GM12878 (cell line): ENCODE measurements around the gene MRPS35. TPM values are rescaled to one million over a fixed set of nuclear protein-coding genes. Genes with fewer than 3 reads are reported as not detected.
A peak's percentile ranks its signal among the peaks of the same experiment; 100 is the strongest.

Experiments
- ATF3 ChIP-seq: IDR thresholded peaks from 2 replicates; pipeline ENCODE4 v1.6.1; 2011; ENCODE audit warnings: low read depth, mild to moderate bottlenecking, low read length, moderate library complexity, borderline replicate concordance; ENCODE audit errors: extremely low read depth
- BRCA1 ChIP-seq: IDR thresholded peaks from 2 replicates; pipeline ENCODE4 v1.6.1; 2011; ENCODE audit warnings: low read depth, low read length, improper control_type of control experiment
- CBX5 ChIP-seq: sonication (generic); IDR thresholded peaks from 2 replicates; pipeline ENCODE4 v1.6.1; 2016; ENCODE audit warnings: low read depth, moderate library complexity, mild to moderate bottlenecking, inconsistent platforms
- CHD4 ChIP-seq: fragments of 200-600 bp; sonication (generic); IDR thresholded peaks from 2 replicates; pipeline ENCODE4 v1.6.1; 2016; ENCODE audit warnings: mild to moderate bottlenecking
- E4F1 ChIP-seq: fragments of 450-650 bp; IDR thresholded peaks from 2 replicates; pipeline ENCODE4 v1.6.1; 2018; ENCODE audit warnings: borderline replicate concordance, mild to moderate bottlenecking; ENCODE audit not compliant: partially characterized antibody
- EGR1 ChIP-seq, 2 experiments: IDR thresholded peaks; 1 replicate in 1 of 2; 2 replicates in 1 of 2; pipeline ENCODE4 v1.6.1; 2011 to 2012; ENCODE audit warnings: low read depth in 2 of 2, low read length in 2 of 2, borderline replicate concordance in 1 of 2, mild to moderate bottlenecking in 1 of 2, moderate library complexity in 1 of 2
- ESRRA ChIP-seq: IDR thresholded peaks from 2 replicates; pipeline ENCODE4 v1.6.1; 2012; ENCODE audit warnings: mild to moderate bottlenecking, low read length, improper control_type of control experiment
- GABPA ChIP-seq: IDR thresholded peaks from 2 replicates; pipeline ENCODE4 v1.6.1; 2014; ENCODE audit warnings: antibody characterized with exemption, low read depth, mild to moderate bottlenecking, inconsistent platforms
- HCFC1 ChIP-seq: fragments of 150-350 bp; IDR thresholded peaks from 2 replicates; pipeline ENCODE4 v1.6.1; 2014; ENCODE audit warnings: low read length
- JUND ChIP-seq: IDR thresholded peaks from 2 replicates; pipeline ENCODE4 v1.6.1; 2012; ENCODE audit warnings: low read depth, mild to moderate bottlenecking, low read length, improper control_type of control experiment, moderate library complexity
- MEF2B ChIP-seq: fragments of 450-650 bp; IDR thresholded peaks from 2 replicates; pipeline ENCODE4 v1.6.1; 2018; ENCODE audit warnings: mild to moderate bottlenecking, moderate library complexity; ENCODE audit not compliant: partially characterized antibody, poor library complexity, severe bottlenecking
- MTA2 ChIP-seq: fragments of 450-650 bp; IDR thresholded peaks from 2 replicates; pipeline ENCODE4 v1.6.1; 2016; ENCODE audit warnings: low read depth, mild to moderate bottlenecking, moderate library complexity
- POU2F2 ChIP-seq: IDR thresholded peaks from 3 replicates; pipeline ENCODE4 v1.6.1; 2011; ENCODE audit warnings: low read depth, mild to moderate bottlenecking, low read length, borderline replicate concordance
- SIN3A ChIP-seq: IDR thresholded peaks from 2 replicates; pipeline ENCODE4 v1.6.1; 2012; ENCODE audit warnings: low read depth, low read length, improper control_type of control experiment
- SMC3 ChIP-seq: IDR thresholded peaks from 2 replicates; pipeline ENCODE4 v1.6.1; 2011; ENCODE audit warnings: low read length, improper control_type of control experiment, borderline replicate concordance
- SREBF2 ChIP-seq: IDR thresholded peaks from 2 replicates; pipeline ENCODE4 v1.6.1; 2012; ENCODE audit warnings: mild to moderate bottlenecking, low read length
- SRF ChIP-seq, 2 experiments: IDR thresholded peaks; 2 replicates each; pipeline ENCODE4 v1.6.1; 2011; ENCODE audit warnings: low read depth in 2 of 2, low read length in 2 of 2, mild to moderate bottlenecking in 1 of 2, moderate library complexity in 1 of 2
- TARDBP ChIP-seq: IDR thresholded peaks from 2 replicates; pipeline ENCODE4 v1.6.1; 2016; ENCODE audit warnings: borderline replicate concordance
- ZNF384 ChIP-seq: IDR thresholded peaks from 2 replicates; pipeline ENCODE4 v1.6.1; 2012; ENCODE audit warnings: low read depth, mild to moderate bottlenecking, low read length, improper control_type of control experiment, borderline replicate concordance
- polyA plus RNA-seq, 11 experiments: library from polyadenylated mRNA; depleted of rRNA in 4 of 11; unstranded in 6 of 11; stranded (reverse) in 5 of 11; fragments of >200 nt; fragmentation: Nextera tagmentation in 4 of 11; fragmentation: Illumina TruSeq in 1 of 11; extraction: Ambion mirVana in 4 of 11; extraction: Trizol in 1 of 11; gene quantifications; 1 replicate in 1 of 11; 2 replicates in 10 of 11; pipeline versions ENCODE4 v1.2.1 to v1.2.3, GENCODE V29; 2011 to 2016; ENCODE audit warnings: inconsistent platforms in 2 of 11, missing spikeins in 2 of 11, low read depth in 1 of 11
- total RNA-seq, 4 experiments: library from RNA; depleted of rRNA in 3 of 4; stranded (reverse); fragments of >200 nt in 3 of 4; fragmentation: Illumina TruSeq in 1 of 4; extraction: Trizol in 1 of 4; gene quantifications; 2 replicates each; pipeline versions ENCODE4 v1.2.1 to v1.2.3, GENCODE V29; 2013 to 2021
- TF ChIP-seq, protein P1 (sequence below): fragments of 450-650 bp; IDR thresholded peaks from 2 replicates; pipeline ENCODE4 v1.6.1; 2016; ENCODE audit warnings: mild to moderate bottlenecking, moderate library complexity, borderline replicate concordance
- TF ChIP-seq, protein P2 (sequence below): IDR thresholded peaks from 2 replicates; pipeline ENCODE4 v1.6.1; 2012; ENCODE audit warnings: low read depth, low read length, improper control_type of control experiment
- TF ChIP-seq, protein P3 (sequence below): IDR thresholded peaks from 2 replicates; pipeline ENCODE4 v1.6.1; 2012; ENCODE audit warnings: low read depth, low read length, improper control_type of control experiment

Gene MRPS35
- total and polyA plus RNA-seq, 10 of the 15 experiments (the other 5 are each of a cell fraction or from before 2014, with no cell fraction given) = 45.7 to 111 (median 67.1) TPM

- TF ChIP-seq, protein P1, sequence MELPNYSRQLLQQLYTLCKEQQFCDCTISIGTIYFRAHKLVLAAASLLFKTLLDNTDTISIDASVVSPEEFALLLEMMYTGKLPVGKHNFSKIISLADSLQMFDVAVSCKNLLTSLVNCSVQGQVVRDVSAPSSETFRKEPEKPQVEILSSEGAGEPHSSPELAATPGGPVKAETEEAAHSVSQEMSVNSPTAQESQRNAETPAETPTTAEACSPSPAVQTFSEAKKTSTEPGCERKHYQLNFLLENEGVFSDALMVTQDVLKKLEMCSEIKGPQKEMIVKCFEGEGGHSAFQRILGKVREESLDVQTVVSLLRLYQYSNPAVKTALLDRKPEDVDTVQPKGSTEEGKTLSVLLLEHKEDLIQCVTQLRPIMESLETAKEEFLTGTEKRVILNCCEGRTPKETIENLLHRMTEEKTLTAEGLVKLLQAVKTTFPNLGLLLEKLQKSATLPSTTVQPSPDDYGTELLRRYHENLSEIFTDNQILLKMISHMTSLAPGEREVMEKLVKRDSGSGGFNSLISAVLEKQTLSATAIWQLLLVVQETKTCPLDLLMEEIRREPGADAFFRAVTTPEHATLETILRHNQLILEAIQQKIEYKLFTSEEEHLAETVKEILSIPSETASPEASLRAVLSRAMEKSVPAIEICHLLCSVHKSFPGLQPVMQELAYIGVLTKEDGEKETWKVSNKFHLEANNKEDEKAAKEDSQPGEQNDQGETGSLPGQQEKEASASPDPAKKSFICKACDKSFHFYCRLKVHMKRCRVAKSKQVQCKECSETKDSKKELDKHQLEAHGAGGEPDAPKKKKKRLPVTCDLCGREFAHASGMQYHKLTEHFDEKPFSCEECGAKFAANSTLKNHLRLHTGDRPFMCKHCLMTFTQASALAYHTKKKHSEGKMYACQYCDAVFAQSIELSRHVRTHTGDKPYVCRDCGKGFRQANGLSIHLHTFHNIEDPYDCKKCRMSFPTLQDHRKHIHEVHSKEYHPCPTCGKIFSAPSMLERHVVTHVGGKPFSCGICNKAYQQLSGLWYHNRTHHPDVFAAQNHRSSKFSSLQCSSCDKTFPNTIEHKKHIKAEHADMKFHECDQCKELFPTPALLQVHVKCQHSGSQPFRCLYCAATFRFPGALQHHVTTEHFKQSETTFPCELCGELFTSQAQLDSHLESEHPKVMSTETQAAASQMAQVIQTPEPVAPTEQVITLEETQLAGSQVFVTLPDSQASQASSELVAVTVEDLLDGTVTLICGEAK = no peak; the same call in 1 of the 2 replicates
- TF ChIP-seq, protein P2, sequence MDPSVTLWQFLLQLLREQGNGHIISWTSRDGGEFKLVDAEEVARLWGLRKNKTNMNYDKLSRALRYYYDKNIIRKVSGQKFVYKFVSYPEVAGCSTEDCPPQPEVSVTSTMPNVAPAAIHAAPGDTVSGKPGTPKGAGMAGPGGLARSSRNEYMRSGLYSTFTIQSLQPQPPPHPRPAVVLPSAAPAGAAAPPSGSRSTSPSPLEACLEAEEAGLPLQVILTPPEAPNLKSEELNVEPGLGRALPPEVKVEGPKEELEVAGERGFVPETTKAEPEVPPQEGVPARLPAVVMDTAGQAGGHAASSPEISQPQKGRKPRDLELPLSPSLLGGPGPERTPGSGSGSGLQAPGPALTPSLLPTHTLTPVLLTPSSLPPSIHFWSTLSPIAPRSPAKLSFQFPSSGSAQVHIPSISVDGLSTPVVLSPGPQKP = no peak
- TF ChIP-seq ATF3 (no peak), EGR1 (IDR thresholded peaks at IDR 0.05; ENCODE audit: borderline replicate concordance in 1 of 2, low read depth in 2 of 2, low read length in 2 of 2) (peak in 1 of 2 experiments; percentile 58; a peak in 1 of 3 replicates), SIN3A (peak; percentile 92), CHD4 (no peak), TARDBP (peak; percentile 84; the same call in 1 of the 2 replicates), MEF2B (no peak), JUND (no peak), CBX5 (peak; percentile 72), SREBF2 (no peak), ESRRA (no peak), SRF (IDR thresholded peaks at IDR 0.05; ENCODE audit: low read depth in 2 of 2, low read length in 2 of 2) (no peak), E4F1 (peak; percentile 48), SMC3 (no peak), BRCA1 (no peak), GABPA (no peak), POU2F2 (peak; percentile 81; the same call in 2 of the 3 replicates), ZNF384 (no peak), HCFC1 (peak; percentile 70), MTA2 (no peak)
- TF ChIP-seq, protein P3, sequence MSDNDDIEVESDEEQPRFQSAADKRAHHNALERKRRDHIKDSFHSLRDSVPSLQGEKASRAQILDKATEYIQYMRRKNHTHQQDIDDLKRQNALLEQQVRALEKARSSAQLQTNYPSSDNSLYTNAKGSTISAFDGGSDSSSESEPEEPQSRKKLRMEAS = peak; percentile 94
These were observed at the start of gene MRPS35 (continued) for GRCh38 chr12:27710592-27711316.
